ENCODE results near the gene CENATAC.
"Not testable (repeated sequence)": the region's sequence is repeated elsewhere in the genome, so short reads cannot be mapped to it uniquely, and the experiment has no call there.

The CENATAC gene

GRCh38 chr11:119016216-119017009 is 18.5 kb downstream of the CENATAC start:
- no peaks in the 10 kb centered on the region for H3K27me3 ChIP-seq (replicated peaks)
- H3K36me3 ChIP-seq (replicated peaks) = peaks cover 42% of the 10 kb centered on the region
- in situ Hi-C loops (cut with HindIII; ENCODE audit: low pct_ligation_motif_present, low sequenced_read_pairs) = no loop called here
- TF ChIP-seq CTCF (IDR thresholded peaks at IDR 0.05; ENCODE audit: low read depth, low read length, missing control alignments) = no peak
- H3K4me3 ChIP-seq (ENCODE audit: low read depth, low read length) = peak overlapping the region; percentile 24
- DNase-seq = no peak
- H3K27ac ChIP-seq = no peak overlapping the region

DNA sequence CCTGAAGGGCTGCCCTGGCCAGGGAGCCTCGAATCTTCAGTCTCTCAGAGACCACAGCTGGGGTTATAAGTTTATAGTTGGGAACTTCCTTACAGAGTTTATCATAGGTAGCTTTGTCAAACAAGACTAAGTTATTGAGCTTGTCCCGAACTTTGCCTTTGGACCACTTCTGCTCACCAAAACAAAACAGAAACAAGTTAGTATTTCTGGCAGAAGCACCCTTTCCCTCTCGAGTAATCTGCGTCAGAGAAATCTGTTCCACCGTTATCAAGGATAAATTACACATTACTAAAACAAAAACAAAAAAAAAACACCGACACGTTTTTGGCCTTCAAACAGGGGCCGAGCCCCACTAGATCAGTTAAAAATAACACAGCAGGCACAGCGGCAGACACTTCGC is 19.4 kb downstream of the CENATAC start:
- Histone ChIP-seq H3K4me3 (ENCODE audit: low read depth, low read length) (peak overlapping the region; percentile 97), H3K27ac (peak overlapping the region; percentile 75), H3K36me3 (replicated peaks) (peaks cover 44% of the 10 kb centered on the region)
- H3K27me3 ChIP-seq (replicated peaks); in situ Hi-C loops (cut with HindIII; ENCODE audit: low pct_ligation_motif_present, low sequenced_read_pairs); DNase-seq: not testable (repeated sequence)

DNA sequence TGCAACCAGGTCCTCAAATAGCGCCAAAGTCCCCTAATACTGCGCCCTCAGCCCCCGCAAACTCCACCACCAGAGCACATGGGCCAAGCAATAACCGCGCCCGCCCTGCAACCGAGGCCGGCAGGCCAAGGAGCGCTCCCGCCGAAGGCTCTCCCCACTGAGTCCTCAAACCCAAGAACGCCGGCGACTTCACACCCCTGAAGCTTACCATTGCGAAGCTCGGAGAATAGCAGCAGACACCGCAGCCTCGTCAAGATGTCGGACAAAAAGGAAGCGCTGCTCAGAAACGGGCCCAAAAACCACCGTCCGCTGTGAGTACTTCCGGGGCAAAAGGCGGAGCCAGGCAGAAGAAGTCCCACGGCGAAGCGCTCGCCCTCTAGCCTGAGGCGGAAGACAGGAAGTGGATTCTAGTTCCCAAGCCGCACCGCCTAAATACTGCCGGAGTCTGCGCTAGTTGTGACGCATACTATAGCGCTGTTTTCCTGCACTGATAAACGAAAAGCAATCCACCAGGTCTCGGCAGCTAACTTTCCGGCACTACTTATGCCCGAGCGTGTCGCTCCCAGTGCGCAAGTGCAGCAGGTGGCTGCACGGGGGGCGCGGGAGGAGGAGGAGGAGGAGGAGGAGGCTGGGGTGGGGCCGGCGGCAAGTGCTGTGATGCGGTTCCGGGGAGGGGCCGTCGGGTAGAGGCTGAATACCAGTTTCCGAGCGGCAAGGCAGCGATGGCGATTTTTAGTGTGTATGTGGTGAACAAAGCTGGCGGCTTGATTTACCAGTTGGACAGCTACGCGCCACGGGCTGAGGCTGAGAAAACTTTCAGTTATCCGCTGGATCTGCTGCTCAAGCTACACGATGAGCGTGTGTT is 20.4 kb downstream of the CENATAC start, which contains the start of the genes RPS25 and TRAPPC4:
RPS25 (minus strand) TSS at position 270 of the 865 bp plus-strand sequence; CDS start at position 211, 59 bp downstream.
TRAPPC4 (plus strand) TSS at position 693 of the 865 bp plus-strand sequence; CDS start at position 723, 30 bp downstream.
- H3K27ac ChIP-seq = peak within 1 kb of the TSS; percentile 75
- in situ Hi-C loops (cut with HindIII; ENCODE audit: low pct_ligation_motif_present, low sequenced_read_pairs) = no loop called here
- peaks cover 41% of the 10 kb centered on the region for H3K36me3 ChIP-seq (replicated peaks)
- DNase-seq = peak; percentile 93
- TF ChIP-seq CTCF (IDR thresholded peaks at IDR 0.05; ENCODE audit: low read depth, low read length, missing control alignments) = no peak
- no peaks in the 10 kb centered on the region for H3K27me3 ChIP-seq (replicated peaks)
- peak within 1 kb of the TSS; percentile 97 for H3K4me3 ChIP-seq (ENCODE audit: low read depth, low read length)

DNA sequence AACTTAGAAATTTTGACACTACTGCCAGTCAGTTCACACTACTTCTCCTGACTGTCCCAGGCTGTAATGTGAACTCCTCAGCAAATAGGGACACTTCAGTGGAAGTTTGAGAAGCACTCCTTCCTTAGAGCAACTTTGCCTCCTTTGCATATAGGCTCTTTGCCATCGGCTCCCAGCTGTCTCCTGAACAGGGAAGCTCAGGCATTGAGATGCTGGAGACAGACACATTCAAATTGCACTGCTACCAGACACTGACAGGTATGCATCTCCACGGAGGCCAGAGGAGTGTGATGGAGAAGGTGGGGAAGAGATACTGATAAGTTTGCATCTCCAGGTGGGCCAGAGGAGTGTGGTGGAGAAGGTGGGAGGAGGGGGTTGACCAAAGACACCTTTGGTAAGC is 22.1 kb downstream of the CENATAC start:
- in situ Hi-C loops (cut with HindIII; ENCODE audit: low pct_ligation_motif_present, low sequenced_read_pairs) = no loop called here
- DNase-seq = no peak
- H3K36me3 ChIP-seq (replicated peaks) = peaks cover 37% of the 10 kb centered on the region

GRCh38 chr11:119021631-119022030 is 23.7 kb downstream of the CENATAC start:
- in situ Hi-C loops (cut with HindIII; ENCODE audit: low pct_ligation_motif_present, low sequenced_read_pairs) = no loop called here
- DNase-seq = no peak
- no peaks in the 10 kb centered on the region for H3K27me3 ChIP-seq (replicated peaks)
- no peak overlapping the region for H3K27ac ChIP-seq
- TF ChIP-seq CTCF (IDR thresholded peaks at IDR 0.05; ENCODE audit: low read depth, low read length, missing control alignments) = no peak
- no peak overlapping the region for H3K4me3 ChIP-seq (ENCODE audit: low read depth, low read length)
- peaks cover 27% of the 10 kb centered on the region for H3K36me3 ChIP-seq (replicated peaks)

More for the DNA sequence above, 22.1 kb downstream of the CENATAC start:
- Histone ChIP-seq H3K4me3 (ENCODE audit: low read depth, low read length) (peak overlapping the region; percentile 97), H3K27me3 (replicated peaks) (no peaks in the 10 kb centered on the region), H3K27ac (no peak overlapping the region)
- TF ChIP-seq CTCF (IDR thresholded peaks at IDR 0.05; ENCODE audit: low read depth, low read length, missing control alignments) = no peak

DNA sequence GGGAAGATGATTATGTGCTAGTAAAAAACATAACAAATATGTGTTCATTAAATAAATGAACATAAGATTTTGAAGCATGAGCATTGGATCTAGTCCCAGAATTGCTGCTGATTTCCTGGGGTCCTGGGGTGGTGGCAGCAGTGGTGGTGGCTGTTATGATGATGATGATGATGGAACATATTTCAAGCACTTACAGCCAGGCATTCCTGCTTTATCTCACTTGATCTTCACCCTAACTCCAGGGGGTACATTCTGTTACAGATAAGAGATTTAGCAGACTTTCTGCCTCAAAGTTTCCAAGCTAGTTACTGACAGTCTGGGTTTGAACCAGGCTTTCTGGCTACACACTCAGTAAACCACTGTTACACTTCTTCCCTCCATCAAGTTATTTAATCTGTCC is 25.8 kb downstream of the CENATAC start:
- peak; percentile 60 for DNase-seq
- Histone ChIP-seq H3K4me3 (ENCODE audit: low read depth, low read length) (no peak overlapping the region), H3K27ac (peak overlapping the region; percentile 0), H3K27me3 (replicated peaks) (no peaks in the 10 kb centered on the region), H3K36me3 (replicated peaks) (peaks cover 22% of the 10 kb centered on the region)
- no peak for TF ChIP-seq CTCF (IDR thresholded peaks at IDR 0.05; ENCODE audit: low read depth, low read length, missing control alignments)
- in situ Hi-C loops (cut with HindIII; ENCODE audit: low pct_ligation_motif_present, low sequenced_read_pairs) = no loop called here

All from brain microvascular endothelial cell (primary cell).